Type B pancreatic cell (in vitro differentiated cells): ENCODE measurements around the gene PTH1R. TPM values are rescaled to one million over a fixed set of nuclear protein-coding genes. Genes with fewer than 3 reads are reported as not detected.
A peak's percentile ranks its signal among the peaks of the same experiment; 100 is the strongest.

Experiments
- DNase-seq: peaks from one replicate; pipeline ENCODE4 v3.0.0; 2021; ENCODE audit warnings: mixed read lengths; ENCODE audit not compliant: unreplicated experiment; ENCODE audit errors: extremely low spot score
- H3K27ac Mint-ChIP-seq: 2 replicates; pipeline ENCODE4 v1.8.0; 2021; ENCODE audit warnings: mild to moderate bottlenecking, mixed read lengths
- H3K27me3 Mint-ChIP-seq: 2 replicates; pipeline ENCODE4 v1.8.0; 2021; ENCODE audit warnings: mixed read lengths
- H3K36me3 Mint-ChIP-seq: 2 replicates; pipeline ENCODE4 v1.8.0; 2021; ENCODE audit warnings: mixed read lengths
- H3K4me1 Mint-ChIP-seq: one replicate; pipeline ENCODE4 v1.8.0; 2021; ENCODE audit warnings: mixed read lengths; ENCODE audit not compliant: unreplicated experiment
- H3K4me3 Mint-ChIP-seq: 2 replicates; pipeline ENCODE4 v1.8.0; 2021; ENCODE audit warnings: mild to moderate bottlenecking, mixed read lengths
- H3K9me3 Mint-ChIP-seq: 2 replicates; pipeline ENCODE4 v1.8.0; 2021; ENCODE audit warnings: mixed read lengths
- CTCF ChIP-seq: fragments of 200-600 bp; sonication (generic); conservative IDR thresholded peaks from 2 replicates; pipeline ENCODE4 v1.5.0; 2021; ENCODE audit warnings: antibody characterized with exemption, mild to moderate bottlenecking
- total RNA-seq: library from RNA; stranded (reverse); gene quantifications from 2 replicates; pipeline ENCODE4 v1.2.1, GENCODE V29; 2021; ENCODE audit warnings: low replicate concordance

The PTH1R gene
- total RNA-seq, 1 donor from 2014 or later: 63.0 TPM

GRCh38 chr3:46934072-46934471, 56.6 kb downstream of the PTH1R start:
- no peak for TF ChIP-seq CTCF
- no peak for DNase-seq
- Mint-ChIP-seq H3K4me3 (no peak overlapping the region), H3K36me3 (peaks cover 24% of the 10 kb centered on the region), H3K27me3 (no peaks in the 10 kb centered on the region), H3K9me3 (no peaks in the 10 kb centered on the region), H3K27ac (no peak overlapping the region), H3K4me1 (peaks cover 48% of the 10 kb centered on the region)

- DNase-seq: no peak
- no peak for TF ChIP-seq CTCF
- peaks cover 20% of the 10 kb centered on the region for H3K36me3 Mint-ChIP-seq
- H3K4me1 Mint-ChIP-seq: peaks cover 48% of the 10 kb centered on the region
- H3K9me3 Mint-ChIP-seq: no peaks in the 10 kb centered on the region
- no peaks in the 10 kb centered on the region for H3K27me3 Mint-ChIP-seq
- H3K27ac Mint-ChIP-seq: peak overlapping the region; percentile 85
- no peak overlapping the region for H3K4me3 Mint-ChIP-seq
Observed at GRCh38 chr3:46934498-46935167, 57.1 kb downstream of the PTH1R start.

GRCh38 chr3:46935168-46935858, 57.8 kb downstream of the PTH1R start:
- Mint-ChIP-seq H3K9me3 (no peaks in the 10 kb centered on the region), H3K36me3 (peaks cover 24% of the 10 kb centered on the region), H3K4me1 (peaks cover 53% of the 10 kb centered on the region), H3K4me3 (no peak overlapping the region), H3K27ac (peak overlapping the region; percentile 85), H3K27me3 (no peaks in the 10 kb centered on the region)
- peak; percentile 43 for TF ChIP-seq CTCF
- DNase-seq: no peak

GRCh38 chr3:46935989-46936558, 58.6 kb downstream of the PTH1R start:
- TF ChIP-seq CTCF: no peak
- H3K27me3 Mint-ChIP-seq: no peaks in the 10 kb centered on the region
- H3K4me1 Mint-ChIP-seq: peaks cover 50% of the 10 kb centered on the region
- no peak overlapping the region for H3K4me3 Mint-ChIP-seq
- peaks cover 28% of the 10 kb centered on the region for H3K36me3 Mint-ChIP-seq
- no peak for DNase-seq
- peak overlapping the region; percentile 85 for H3K27ac Mint-ChIP-seq
- H3K9me3 Mint-ChIP-seq: no peaks in the 10 kb centered on the region

- no peaks in the 10 kb centered on the region for H3K27me3 Mint-ChIP-seq
- peak overlapping the region; percentile 69 for H3K27ac Mint-ChIP-seq
- no peak for DNase-seq
- H3K36me3 Mint-ChIP-seq: peaks cover 28% of the 10 kb centered on the region
- no peak for TF ChIP-seq CTCF
- H3K4me3 Mint-ChIP-seq: no peak overlapping the region
- no peaks in the 10 kb centered on the region for H3K9me3 Mint-ChIP-seq
- H3K4me1 Mint-ChIP-seq: peaks cover 43% of the 10 kb centered on the region
Observed at GRCh38 chr3:46936733-46937250, 59.3 kb downstream of the PTH1R start.
